OCI-LY1 (cell line): ENCODE data around the gene NELL1.

Source experiments
- H2AFZ ChIP-seq: fragments of 200-600 bp; sonication (generic), shearing (Covaris generic); 2 replicates; pipeline ENCODE4 v1.6.0; 2014; ENCODE audit warnings: antibody characterized with exemption, mild to moderate bottlenecking, low read length
- H3F3A ChIP-seq: fragments of 200-600 bp; sonication (generic), shearing (Covaris generic); 2 replicates; pipeline ENCODE4 v1.6.0; 2014; ENCODE audit warnings: mild to moderate bottlenecking, antibody characterized with exemption, low read length, moderate library complexity; ENCODE audit not compliant: insufficient read depth
- H3K27ac ChIP-seq: fragments of 200-600 bp; sonication (generic); 2 replicates; pipeline ENCODE4 v1.5.1; 2014; ENCODE audit warnings: low read length, mixed run types, mild to moderate bottlenecking, low read depth; ENCODE audit not compliant: poor library complexity, severe bottlenecking
- H3K27me3 ChIP-seq: fragments of 200-600 bp; sonication (generic); 2 replicates; pipeline ENCODE4 v1.6.0; 2014; ENCODE audit warnings: antibody characterized with exemption, mild to moderate bottlenecking, low read length, moderate library complexity; ENCODE audit not compliant: insufficient read depth
- H3K36me3 ChIP-seq: fragments of 200-600 bp; sonication (generic); 2 replicates; pipeline ENCODE4 v1.6.1; 2014; ENCODE audit warnings: mild to moderate bottlenecking, antibody characterized with exemption, low read length, moderate library complexity, mixed read lengths; ENCODE audit not compliant: insufficient read depth
- H3K4me1 ChIP-seq: fragments of 200-600 bp; sonication (generic); 2 replicates; pipeline ENCODE4 v1.5.1; 2014; ENCODE audit warnings: mild to moderate bottlenecking, low read length, moderate library complexity; ENCODE audit not compliant: insufficient read depth, severe bottlenecking
- H3K4me2 ChIP-seq: fragments of 200-600 bp; sonication (generic), shearing (Covaris generic); 2 replicates; pipeline ENCODE4 v1.6.1; 2014; ENCODE audit warnings: low read length
- H3K4me3 ChIP-seq: fragments of 200-600 bp; sonication (generic); 2 replicates; pipeline ENCODE4 v1.5.1; 2014; ENCODE audit warnings: low read length, low read depth, mild to moderate bottlenecking, mixed read lengths; ENCODE audit not compliant: poor library complexity, severe bottlenecking
- H3K79me2 ChIP-seq: fragments of 200-600 bp; shearing (Covaris generic); 2 replicates; pipeline ENCODE4 v1.6.1; 2016; ENCODE audit warnings: mixed run types, low read length, mixed read lengths; ENCODE audit not compliant: insufficient read depth
- H3K9ac ChIP-seq: fragments of 200-600 bp; sonication (generic), shearing (Covaris generic); 2 replicates; pipeline ENCODE4 v1.6.1; 2014; ENCODE audit warnings: mild to moderate bottlenecking, low read length, mixed read lengths
- H3K9me2 ChIP-seq: fragments of 200-600 bp; sonication (generic), shearing (Covaris generic); 2 replicates; pipeline ENCODE4 v1.6.1; 2014; ENCODE audit warnings: low read depth, mild to moderate bottlenecking, low read length, mixed read lengths
- H3K9me3 ChIP-seq: fragments of 200-600 bp; shearing (Covaris generic); 2 replicates; pipeline ENCODE4 v1.6.1; 2014; ENCODE audit warnings: low read length, mixed read lengths
- H4K20me1 ChIP-seq: fragments of 200-600 bp; sonication (generic), shearing (Covaris generic); 2 replicates; pipeline ENCODE4 v1.6.0; 2016; ENCODE audit warnings: mild to moderate bottlenecking, low read length; ENCODE audit not compliant: insufficient read depth
- EZH2 ChIP-seq: fragments of 200-600 bp; sonication (generic), shearing (Covaris generic); IDR thresholded peaks from 2 replicates; pipeline ENCODE4 v1.8.0; 2017; ENCODE audit warnings: borderline replicate concordance, mixed run types, mild to moderate bottlenecking, antibody characterized with exemption, low read length, moderate library complexity, mixed read lengths
- TF ChIP-seq, protein P1 (sequence below): fragments of 200-600 bp; sonication (generic), shearing (Covaris generic); IDR thresholded peaks from 2 replicates; pipeline ENCODE4 v1.5.1; 2017; ENCODE audit warnings: mild to moderate bottlenecking, antibody characterized with exemption, low read length, moderate library complexity, mixed read lengths

Gene NELL1

GRCh38 chr11:21390430-21390829 lies 721.0 kb downstream of the NELL1 start:
- no peak overlapping the region for H3K27ac ChIP-seq
- no peaks in the 10 kb centered on the region for H3F3A ChIP-seq
- no peaks in the 10 kb centered on the region for H3K27me3 ChIP-seq
- H3K4me2 ChIP-seq = no peak overlapping the region
- H2AFZ ChIP-seq = no peak overlapping the region
- no peaks in the 10 kb centered on the region for H3K4me1 ChIP-seq
- no peak overlapping the region for H3K4me3 ChIP-seq
- no peaks in the 10 kb centered on the region for H3K36me3 ChIP-seq
- no peaks in the 10 kb centered on the region for H3K9me2 ChIP-seq
- no peak overlapping the region for H3K9ac ChIP-seq
- no peaks in the 10 kb centered on the region for H3K9me3 ChIP-seq
- no peaks in the 10 kb centered on the region for H3K79me2 ChIP-seq
- TF ChIP-seq, protein P1, sequence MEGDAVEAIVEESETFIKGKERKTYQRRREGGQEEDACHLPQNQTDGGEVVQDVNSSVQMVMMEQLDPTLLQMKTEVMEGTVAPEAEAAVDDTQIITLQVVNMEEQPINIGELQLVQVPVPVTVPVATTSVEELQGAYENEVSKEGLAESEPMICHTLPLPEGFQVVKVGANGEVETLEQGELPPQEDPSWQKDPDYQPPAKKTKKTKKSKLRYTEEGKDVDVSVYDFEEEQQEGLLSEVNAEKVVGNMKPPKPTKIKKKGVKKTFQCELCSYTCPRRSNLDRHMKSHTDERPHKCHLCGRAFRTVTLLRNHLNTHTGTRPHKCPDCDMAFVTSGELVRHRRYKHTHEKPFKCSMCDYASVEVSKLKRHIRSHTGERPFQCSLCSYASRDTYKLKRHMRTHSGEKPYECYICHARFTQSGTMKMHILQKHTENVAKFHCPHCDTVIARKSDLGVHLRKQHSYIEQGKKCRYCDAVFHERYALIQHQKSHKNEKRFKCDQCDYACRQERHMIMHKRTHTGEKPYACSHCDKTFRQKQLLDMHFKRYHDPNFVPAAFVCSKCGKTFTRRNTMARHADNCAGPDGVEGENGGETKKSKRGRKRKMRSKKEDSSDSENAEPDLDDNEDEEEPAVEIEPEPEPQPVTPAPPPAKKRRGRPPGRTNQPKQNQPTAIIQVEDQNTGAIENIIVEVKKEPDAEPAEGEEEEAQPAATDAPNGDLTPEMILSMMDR = no peak
- TF ChIP-seq EZH2 = no peak
- no peaks in the 10 kb centered on the region for H4K20me1 ChIP-seq

DNA sequence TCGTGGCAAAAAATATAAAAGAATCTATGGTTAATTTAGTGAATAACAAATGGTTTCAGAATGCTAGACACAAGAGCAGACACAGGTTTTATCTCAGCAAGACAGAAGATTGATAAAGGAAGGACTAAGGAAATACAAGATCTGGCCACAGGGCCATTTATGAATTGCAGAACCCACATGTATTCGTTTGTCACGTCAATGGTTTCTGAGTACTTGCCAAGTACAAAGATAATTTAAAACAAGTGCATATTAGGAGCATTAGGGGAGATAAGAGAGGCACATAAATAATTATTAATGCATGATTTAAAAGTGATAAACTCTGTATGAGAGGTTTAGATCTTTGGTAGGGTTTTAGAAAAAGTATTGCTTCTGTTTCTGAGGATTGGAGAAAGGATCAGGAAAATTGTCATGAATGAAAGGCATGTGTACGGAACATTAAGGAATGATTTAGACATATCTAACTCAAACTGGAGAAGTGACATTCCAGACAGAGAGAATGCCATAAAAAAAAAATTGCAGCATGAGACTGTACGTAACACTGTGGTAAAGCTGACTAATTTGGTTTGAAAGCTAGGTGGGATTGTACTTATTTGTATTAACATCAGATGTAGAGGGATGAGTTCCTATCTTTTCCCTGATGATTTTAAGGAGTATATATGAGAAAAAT lies 727.1 kb downstream of the NELL1 start:
- Histone ChIP-seq H3K79me2 (no peaks in the 10 kb centered on the region), H3K27ac (no peak overlapping the region), H3K4me1 (no peaks in the 10 kb centered on the region), H3F3A (no peaks in the 10 kb centered on the region), H3K4me2 (no peak overlapping the region), H2AFZ (no peak overlapping the region), H3K9me2 (no peaks in the 10 kb centered on the region), H3K4me3 (no peak overlapping the region), H3K36me3 (no peaks in the 10 kb centered on the region), H3K27me3 (no peaks in the 10 kb centered on the region), H3K9ac (no peak overlapping the region), H4K20me1 (no peaks in the 10 kb centered on the region), H3K9me3 (no peaks in the 10 kb centered on the region)
- TF ChIP-seq, protein P1 = no peak
- TF ChIP-seq EZH2 = no peak

DNA sequence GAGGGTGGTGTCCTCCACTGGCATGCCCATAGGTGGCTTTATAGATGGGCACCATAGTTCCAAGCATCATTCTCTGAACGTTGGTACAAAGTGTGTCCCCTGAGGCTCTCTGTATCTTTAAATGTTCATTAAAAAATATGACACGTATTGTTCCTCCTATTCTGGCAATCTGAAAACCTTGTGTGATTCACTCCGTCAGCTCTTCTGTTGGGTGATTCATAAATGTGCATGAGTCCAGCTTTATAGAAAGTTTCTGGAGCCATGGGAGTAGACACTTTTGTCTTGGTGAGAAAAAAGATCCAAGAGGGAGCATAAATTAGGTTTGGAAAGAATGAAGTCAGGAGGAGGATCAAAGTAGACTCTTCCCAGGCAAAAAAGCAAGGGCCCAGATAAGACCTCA lies 728.8 kb downstream of the NELL1 start:
- H4K20me1 ChIP-seq = no peaks in the 10 kb centered on the region
- no peaks in the 10 kb centered on the region for H3K4me1 ChIP-seq
- H3K4me3 ChIP-seq = no peak overlapping the region
- TF ChIP-seq, protein P1 = no peak
- no peak for TF ChIP-seq EZH2
- no peaks in the 10 kb centered on the region for H3K9me2 ChIP-seq
- H3K27me3 ChIP-seq = no peaks in the 10 kb centered on the region
- H3F3A ChIP-seq = no peaks in the 10 kb centered on the region
- H3K9me3 ChIP-seq = no peaks in the 10 kb centered on the region
- no peak overlapping the region for H3K9ac ChIP-seq
- no peak overlapping the region for H3K4me2 ChIP-seq
- no peaks in the 10 kb centered on the region for H3K79me2 ChIP-seq
- no peak overlapping the region for H2AFZ ChIP-seq
- no peaks in the 10 kb centered on the region for H3K36me3 ChIP-seq
- no peak overlapping the region for H3K27ac ChIP-seq
